Activated T-cell treated with anti-CD3 and anti-CD28 coated beads for 24 hours (primary cell): ENCODE results near the gene LRRC75B.
"Not testable (repeated sequence)": the region's sequence is repeated elsewhere in the genome, so short reads cannot be mapped to it uniquely, and the experiment has no call there.

Source experiments
- DNase-seq: peaks from one replicate; pipeline ENCODE4 v3.0.0-alpha.2; 2020; ENCODE audit warnings: low read depth

The LRRC75B gene

DNA sequence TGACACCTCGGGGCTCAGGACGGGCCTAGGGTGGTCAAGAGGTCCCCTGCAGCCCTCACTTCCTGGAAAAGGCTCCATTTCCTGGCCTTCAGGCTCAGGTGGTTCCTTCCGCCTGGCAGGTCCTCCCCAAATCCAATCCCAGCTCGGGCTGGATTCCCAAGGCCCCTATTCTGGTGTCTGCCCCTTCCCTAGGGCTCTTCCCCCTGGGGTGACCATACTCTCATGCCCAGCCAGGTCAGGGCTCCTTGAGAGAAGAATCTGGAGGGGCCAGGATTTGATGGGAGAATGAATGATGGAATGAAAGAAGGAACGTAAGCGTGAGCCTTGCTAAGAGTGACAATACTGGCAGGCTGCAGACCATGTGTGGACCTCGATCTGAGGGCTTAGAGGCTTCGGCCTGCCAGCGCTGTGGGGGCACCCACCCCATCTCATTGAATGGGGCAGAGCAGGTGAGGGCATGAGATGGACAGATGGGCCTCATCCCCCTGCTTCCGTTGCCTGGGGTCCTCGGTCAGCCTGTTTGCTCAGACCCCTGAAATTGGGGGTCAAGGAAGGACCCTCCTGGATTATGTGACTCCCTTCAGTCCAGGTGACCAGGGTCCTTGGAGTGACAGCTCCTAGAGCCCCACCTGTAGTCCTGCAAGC, 9.4 kb upstream of the LRRC75B start:
- DNase-seq: not testable (repeated sequence)

DNA sequence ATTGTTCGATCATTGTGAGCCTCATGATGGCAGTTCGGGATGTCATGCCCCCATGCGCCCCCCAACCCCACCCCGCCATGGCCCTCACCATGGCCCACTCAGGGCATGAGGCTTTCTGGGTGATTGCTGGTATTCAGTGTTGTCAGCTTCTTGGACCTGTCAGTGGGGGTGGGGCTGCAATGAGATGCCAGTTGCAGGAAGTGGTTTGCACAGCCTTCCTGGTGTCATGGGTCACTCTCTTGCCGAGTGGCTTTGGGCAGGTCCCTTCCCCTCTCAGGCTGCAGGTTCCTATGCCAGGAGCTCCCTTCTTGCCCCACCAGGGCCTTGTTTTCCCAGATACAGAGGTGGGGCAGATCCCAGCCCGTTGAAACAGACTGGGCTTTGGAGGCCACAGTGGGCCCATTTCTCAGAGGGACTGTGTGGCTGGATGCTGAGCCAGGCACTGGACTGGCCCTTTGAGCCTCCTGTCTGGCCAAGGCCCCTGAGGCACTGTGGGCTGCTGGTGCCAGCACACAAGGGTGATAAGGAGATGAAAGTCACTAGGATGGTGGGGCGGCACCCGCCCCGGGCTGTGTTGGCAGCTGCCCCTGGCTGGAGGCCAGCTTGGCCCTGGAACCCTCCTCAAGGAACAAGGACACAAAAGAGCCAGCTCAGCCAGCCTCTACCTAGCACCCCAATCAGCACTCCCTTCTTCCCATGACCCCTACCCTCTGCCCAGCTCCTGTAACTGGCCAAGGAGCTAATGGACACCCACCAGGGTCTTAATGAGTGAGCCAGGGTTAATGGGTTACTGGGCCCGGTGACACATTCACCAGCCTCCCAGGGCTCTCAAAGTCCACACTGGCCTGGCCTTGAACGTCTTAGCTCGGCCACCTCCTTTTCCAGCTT, 8.6 kb upstream of the LRRC75B start:
- no peak for DNase-seq

DNA sequence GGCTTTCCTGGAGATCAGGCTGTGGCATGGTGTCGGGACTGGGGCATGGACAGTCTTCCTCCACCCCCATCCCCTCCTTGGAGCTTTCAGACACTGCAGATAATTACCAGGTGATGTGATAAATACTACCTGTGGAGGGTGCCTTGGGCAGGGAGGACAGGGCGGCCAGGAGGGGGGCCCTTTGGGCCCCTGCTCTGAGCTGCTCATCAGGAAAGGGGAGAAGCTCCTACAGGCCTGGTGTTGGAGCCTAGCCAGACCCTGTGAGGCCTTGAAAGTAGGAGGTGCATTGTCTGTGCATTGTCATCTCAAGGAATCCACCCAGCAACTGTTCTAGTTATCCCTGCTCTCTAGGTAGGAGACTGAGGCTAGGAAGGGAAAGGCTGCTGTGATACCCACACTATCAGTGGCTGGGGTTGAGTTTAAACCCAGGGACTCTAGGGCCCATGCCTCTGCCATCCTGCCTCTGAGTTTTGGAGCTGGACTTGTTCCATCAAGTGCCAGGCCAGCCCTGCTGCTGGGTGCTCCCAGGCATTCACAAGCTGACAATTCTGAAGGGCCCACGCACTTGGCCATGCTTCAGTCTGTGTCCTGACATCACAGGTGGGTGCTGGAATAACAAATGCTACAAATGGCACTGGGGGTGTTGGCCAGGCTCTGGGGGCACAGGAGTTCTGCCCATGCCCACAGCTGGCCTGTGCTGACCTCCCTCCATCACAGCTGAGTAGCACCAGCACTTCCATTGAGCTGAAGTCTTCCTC, 7.3 kb upstream of the LRRC75B start:
- not testable (repeated sequence) for DNase-seq

DNA sequence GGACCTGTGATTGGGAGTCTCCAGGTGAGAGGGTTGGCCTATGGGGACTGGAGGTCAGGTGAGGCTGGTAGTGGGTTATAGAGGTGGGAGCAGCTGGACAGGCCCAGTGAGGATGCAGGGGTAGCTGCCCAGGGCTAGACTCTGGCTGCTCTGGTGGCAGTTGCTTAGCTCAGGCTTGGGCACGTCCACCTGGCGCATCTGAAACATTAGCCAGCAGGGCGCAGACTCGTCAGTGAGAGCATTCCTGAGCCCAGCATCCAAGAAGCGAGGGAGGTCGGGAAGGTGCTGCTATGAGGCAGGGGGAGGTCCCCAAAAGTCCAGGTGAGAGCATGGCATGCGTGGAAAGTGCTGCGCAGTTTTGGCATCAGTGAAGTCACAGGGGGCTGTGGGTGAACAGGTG, 6.6 kb upstream of the LRRC75B start:
- no peak for DNase-seq

DNA sequence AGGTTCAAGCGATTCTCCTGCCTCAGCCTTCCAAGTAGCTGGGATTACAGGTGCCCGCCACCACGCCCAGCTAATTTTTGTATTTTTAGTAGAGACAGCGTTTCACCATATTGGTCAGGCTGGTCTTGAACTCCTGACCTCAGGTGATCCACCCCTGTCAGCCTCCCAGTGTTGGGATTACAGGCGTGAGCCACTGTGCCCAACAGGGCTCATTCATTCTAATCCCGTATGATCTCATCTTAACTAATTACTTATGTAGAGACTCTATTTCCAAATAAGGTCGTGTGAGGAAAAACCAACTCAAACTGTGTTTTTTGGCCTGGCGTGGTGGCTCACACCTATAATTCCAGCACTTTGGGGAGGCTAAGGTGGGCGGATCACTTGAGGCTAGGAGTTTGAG, 4.2 kb upstream of the LRRC75B start:
- DNase-seq: not testable (repeated sequence)

DNA sequence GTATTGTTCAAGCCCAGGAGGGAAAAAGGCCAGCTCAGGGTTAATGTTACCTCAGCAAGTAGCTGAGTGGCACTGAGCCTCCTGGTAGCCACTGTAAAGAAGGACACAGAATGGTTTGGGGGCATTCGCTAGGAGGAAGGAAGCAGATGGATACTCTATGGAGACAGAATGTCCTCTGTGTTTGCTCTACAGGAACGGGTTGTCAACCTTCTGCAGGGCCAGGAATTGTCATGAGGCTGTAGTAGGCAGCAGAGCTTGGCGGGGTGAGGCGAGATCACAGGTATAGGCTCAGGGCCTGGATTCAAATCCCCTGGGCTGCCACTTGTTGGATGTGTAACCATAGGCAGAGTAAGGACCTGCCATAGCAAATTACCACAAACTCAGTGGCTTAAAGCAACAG, 3.0 kb upstream of the LRRC75B start:
- no peak for DNase-seq

DNA sequence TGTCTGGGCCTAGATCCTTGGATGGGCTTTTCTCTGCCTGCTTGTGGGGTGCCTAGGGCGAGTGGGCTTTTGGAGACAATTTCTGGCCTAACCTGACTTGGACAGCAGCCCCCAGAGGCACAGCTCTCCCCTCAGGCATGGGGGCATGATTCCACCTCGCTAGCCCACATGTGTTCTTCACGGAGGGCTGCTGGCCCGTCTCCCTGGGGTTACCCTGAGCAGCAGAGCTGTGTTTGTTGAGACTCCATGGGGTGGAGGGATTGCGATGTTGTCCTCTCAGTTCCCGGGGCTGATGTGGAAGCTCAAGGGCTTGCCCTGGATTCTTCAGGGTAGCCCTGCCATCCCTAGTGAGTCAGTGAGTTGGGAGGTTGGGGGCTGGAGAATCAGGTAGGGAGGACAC, 2.4 kb upstream of the LRRC75B start:
- no peak for DNase-seq

DNA sequence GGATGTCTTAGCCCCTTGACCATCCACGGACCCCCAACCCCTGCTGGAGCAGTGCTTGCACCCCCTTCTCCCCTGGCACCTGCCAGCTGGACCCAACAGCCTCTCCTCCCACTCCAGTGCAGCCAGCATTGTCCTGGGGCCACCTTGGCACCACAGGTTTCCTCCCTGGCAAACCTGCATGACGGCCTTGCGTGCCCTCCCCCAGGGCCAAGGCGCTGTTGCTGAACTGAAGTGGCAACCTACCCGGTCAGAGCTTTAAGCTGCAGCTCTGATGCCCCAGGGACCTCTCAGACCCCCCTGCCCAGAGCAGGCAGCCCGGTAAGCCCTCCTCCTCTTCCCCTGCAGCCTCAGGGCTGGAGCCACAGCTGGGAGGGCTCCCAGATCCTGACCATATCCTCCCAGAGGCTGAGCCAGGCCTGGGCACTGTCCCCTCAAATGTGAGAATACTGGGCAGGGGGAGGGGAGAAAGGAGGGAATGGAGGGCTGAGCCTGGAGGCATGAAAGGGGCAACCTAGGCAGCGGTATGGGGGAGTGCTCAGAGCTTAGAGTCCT, 1.8 kb upstream of the LRRC75B start:
- DNase-seq: no peak

DNA sequence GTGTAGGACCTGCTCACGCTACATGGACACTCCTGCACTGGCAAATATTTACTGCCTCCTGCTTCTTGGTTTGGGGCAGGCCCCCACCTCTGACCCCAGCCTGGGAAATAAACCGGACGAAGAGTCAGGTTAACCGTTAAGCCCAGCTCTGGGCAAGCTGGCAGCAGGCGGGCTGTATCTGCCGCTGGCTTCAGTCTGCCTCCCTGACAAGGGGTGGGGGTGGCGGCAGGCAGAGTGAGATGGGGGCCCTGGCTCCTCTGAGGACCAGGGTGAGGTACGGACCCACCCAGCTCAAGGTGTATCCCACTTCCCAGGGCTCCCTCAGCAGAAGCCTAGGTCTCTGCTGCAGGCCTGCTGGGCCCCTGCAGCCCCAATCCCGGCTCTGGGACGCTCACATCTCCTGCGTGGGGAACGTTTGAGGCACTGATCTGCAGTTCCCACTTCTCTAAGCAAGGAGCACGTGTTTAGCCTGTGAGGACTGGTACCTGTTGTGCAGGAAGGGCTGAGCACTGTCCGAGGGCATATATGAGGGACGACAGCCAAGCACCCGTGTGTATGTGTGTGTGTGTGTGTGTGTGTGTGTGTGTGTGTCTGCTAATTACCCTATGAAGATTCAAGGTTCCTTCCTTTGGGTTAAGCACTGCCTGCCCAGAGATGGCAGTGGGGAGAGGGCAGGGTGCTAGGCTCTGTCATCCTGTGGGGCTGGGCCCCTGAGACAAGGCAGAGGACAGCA, 1.1 kb upstream of the LRRC75B start:
- no peak for DNase-seq

DNA sequence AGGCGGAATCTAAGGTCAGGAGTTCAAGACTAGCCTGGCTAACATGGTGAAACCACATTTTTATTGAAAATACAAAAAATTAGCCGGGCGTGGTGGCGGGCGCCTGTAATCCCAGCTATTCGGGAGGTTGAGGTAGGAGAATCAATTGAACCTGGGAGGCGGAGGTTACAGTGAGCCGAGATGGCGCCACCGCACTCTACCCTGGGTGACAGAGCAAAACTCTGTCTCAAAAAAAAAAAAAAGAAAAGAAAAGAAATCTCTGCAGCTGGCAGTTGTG, 624 bp upstream of the LRRC75B start:
- DNase-seq: not testable (repeated sequence)

DNA sequence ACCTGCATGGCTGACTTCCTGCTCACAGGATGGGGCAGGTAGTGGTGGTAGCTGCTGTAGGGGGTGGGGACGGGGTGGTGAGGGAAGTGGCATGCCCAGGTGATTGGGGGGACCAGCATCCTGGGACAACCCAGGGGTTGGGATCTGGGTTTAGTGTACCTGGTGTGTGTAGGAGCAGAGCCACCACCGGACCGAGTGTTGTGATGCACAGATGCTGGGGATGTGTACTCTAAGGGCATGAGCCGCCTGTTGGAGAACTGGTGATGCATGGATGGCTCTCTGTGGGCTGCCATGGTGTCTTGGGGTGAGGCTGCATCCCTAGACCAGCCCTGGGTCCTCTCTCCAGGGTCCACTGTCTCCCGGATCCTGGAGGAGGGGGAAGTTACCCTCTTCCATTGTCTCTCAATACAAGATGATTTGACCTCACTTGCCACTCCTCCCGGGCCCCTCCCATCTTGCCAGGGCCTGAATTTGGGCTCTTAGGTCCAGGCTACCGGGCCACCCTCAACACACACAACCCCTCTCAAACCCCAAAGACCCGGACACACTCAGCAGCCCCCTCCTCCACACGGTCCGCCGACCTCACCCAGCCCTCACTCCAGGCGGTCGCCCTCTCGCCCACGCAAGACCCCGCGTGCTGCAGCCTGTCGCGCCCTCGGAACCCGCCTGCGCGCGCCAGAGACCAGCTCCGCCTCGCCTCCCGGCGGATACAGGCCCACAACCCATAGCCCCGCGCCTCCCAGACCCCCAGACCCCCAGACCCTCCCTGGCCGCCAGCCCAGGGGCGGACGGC, 619 bp downstream of the LRRC75B start:
- no peak for DNase-seq

DNA sequence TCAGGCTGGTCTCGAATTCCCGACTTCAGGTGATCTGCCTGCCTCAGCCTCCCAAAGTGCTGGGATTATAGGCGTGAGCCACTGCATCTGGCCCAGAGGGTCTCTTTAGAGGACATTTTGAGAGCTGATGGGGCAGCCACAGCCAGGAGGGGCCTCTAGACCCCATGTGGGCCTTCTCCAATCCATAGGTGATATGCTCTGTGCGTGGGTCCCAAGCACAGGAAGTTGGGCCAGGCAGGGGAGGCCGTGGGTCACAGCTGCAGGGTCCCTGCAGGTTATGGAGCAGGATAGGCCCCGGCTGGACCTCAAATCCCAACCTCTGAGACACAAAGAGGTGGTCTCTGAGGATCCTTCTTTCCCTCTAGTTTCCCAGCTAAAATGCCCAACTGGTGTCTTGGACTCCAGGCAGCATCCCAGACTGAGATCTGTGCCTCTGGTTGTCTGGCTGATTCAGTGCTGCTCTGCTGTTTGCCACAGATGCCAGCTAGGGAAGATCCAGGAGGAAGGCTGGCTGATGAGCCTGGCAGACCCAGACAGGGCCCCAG, 1.5 kb downstream of the LRRC75B start:
- DNase-seq: no peak

DNA sequence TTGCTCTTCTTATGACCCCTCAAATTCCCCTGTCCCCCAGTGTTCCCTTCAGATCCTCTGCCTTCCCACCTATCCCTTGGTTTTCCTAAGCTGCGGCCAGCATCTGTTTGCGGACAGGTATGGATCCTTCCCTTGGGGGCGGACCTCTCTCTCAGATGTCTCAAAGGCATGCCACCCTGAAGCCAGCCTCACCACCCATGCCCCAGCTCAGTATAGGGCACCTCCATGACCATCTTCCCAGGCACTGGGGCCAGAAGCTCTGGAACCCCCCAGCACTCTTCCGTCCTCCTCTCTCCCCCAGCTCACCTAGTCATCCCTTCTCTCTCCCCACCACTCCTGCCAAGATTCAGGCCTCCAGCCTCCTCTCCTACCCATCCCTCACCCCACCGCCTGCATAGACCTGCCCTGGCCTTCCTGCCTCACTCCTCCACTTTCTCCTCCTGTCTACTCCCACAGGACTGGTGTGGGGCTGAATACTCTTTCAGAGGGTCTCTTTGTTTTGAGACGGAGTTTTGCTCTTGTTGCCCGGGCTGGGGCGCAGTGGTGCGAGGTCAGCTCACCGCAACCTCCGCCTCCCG, 2.2 kb downstream of the LRRC75B start:
- no peak for DNase-seq

DNA sequence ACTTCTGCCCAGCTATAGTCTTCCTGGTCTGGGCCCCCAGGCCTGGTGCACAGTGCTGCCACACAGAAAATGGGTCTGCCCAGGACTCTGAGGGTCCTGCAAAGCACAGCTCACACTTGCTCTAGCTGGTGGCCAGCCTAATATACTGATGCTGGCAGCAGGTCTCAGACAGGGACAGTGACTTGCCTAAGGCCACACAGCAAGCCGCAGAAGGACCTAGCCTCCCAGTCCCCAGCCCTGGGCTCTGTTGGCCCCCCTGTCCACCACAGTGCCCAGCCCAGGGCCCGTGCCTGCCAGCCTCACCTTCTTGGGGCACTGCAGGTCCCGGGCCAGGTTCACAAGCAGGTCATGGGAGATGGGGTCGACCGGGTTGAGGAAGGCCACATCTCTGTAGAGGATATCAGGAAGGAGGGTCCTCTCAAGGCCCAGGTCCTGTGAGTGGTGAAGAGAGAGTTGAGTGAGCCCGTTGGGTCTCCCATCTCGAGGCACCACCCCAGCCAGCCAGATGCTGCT, 3.3 kb downstream of the LRRC75B start:
- DNase-seq: no peak

DNA sequence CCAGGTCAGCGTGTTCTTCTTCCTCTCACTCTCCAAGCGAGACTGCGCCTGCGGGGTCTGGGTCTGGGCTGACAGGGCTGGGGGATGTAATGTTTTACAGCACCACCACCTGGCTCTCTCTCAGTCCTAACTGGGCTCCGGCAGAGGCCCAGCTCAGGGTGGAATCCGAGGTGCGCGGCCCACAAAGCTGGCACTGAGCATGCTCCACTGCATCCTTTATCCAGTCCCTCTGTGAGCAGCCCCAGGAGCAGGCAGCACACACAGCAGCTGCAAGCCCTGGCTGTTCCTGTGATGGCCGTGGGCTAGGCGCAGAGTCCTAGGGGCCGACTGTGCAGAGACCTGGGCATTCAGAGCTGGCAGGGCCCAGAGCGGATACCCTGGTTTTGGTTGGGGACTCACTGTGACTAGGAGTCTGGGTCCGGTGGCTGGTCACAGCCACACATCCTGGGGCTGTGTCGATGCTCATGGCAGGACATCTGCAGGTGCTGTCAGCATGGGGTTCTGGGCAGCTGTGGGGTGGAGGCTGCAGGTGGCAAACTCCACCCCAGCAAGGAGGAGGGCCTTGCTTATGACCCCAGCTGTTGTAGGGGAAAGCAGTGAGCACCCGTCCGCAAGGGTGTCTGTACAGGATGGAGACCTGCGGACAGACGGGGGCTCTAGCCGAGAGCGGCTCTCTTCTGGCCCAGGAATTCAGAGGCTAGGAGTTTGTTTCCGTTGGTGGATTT, 4.0 kb downstream of the LRRC75B start:
- no peak for DNase-seq

DNA sequence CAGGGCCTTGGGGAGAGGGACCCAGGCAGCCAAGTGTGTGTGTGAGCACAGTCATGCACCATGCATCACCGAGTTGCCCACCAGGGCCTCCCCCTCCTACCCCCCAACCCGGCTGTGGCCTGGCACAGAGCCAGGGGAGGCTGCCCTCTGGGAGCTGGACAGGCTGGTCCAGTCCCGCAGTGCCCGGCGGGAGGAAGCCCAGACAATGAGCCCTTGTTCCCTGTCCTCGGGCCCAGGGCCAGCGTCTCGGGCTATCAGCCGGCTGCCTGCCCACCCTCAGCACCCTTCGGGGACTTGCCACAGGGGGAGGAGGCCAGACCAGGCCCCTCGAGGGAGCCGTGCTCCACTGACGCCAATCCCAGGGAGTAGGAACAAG, 4.5 kb downstream of the LRRC75B start:
- no peak for DNase-seq

DNA sequence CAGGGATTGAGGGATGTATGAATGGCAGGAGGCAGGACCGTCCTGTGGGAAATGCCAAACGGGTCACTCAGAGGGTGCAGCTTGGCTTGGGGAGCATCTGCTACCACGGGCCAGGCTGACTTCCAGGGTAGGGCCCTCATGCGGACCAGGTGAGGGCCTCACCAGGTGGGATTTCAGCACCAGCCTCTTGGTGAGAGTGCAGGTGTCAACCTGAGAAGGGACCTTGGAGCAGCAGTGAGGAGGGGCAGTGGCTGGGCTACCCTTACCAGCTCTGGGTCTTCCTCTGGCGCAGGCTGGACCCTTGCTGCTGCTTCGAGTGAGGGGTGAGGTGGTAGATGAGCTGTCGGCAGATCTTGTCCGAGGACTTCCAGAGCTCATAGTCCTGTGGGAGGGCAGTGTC, 4.9 kb downstream of the LRRC75B start:
- DNase-seq: no peak

DNA sequence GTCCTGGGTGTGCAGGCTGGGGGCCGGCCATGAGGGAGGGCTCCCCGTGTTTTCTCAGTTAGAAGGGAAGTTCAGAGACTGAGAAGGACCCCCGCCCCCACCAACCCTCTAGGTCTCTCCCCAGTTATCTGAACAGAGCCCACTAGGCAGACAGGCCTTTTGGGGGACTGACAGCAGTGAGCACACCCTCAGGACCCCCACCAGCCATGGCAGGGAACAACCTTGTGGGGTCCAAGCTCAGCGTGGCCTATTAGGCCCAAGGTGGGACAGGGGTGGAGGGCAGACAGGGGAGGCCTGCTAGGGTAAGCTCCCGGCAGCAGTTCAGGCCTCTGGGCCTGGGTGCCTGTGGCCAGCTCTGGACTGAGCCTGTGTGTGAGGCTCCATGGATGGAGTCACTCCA, 5.6 kb downstream of the LRRC75B start:
- DNase-seq: no peak

DNA sequence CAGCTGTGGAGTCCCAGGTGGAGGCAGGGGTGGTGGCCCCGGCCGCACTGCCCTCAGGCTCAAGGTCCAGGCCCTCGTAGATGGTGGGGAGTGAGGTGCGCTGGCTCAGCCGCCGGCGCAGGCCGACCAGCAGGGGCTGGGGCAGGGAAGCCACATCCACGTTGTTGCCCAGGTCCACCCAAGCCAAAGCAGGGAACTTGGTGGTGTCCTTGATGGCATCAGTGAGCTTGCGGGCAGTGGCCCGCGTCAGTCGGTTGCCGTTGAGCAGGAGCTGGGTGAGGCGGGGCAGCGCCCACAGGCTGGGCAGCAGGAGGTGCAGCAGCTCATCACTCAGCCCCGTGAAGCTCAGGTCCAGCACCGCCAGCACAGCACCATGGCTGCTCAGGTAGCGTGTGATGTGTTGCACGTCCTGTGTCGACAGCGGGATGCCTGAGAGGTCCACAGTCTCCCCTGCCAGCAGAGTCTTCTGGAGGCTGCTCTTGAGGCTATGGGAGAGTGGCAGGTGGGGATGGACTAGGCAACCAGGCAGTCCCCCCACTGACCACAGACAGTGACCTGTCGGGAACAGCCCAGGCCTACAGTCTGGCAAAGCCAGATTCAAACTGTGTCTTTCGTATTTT, 6.8 kb downstream of the LRRC75B start:
- DNase-seq: no peak
